Liver (tissue), 9 donors: ENCODE results near the gene TNNI3. TPM values are rescaled to one million over a fixed set of nuclear protein-coding genes. Genes with fewer than 3 reads are reported as not detected.

Experiments
- DNase-seq: peaks from one replicate; pipeline ENCODE4 v3.0.0-alpha.2; 2017; ENCODE audit warnings: low spot score
- H3K27ac ChIP-seq, 2 donors: one replicate each; pipeline ENCODE4 v1.7.0; 2013; ENCODE audit warnings: inconsistent platforms in 2 of 2, low read length in 2 of 2, control low read depth in 1 of 2, low read depth in 1 of 2, mild to moderate bottlenecking in 1 of 2
- H3K27me3 ChIP-seq, 4 donors: one replicate each; pipeline versions ENCODE4 v1.6.1 to v1.7.0; 2013; ENCODE audit warnings: low read length in 3 of 4, inconsistent platforms in 1 of 4, mild to moderate bottlenecking in 1 of 4, moderate library complexity in 1 of 4; ENCODE audit not compliant: control insufficient read depth in 4 of 4, insufficient read depth in 4 of 4
- H3K36me3 ChIP-seq, 4 donors: one replicate each; pipeline versions ENCODE4 v1.6.1 to v1.7.0; 2013; ENCODE audit warnings: low read length in 3 of 4, mild to moderate bottlenecking in 3 of 4, low read depth in 1 of 4, moderate library complexity in 1 of 4; ENCODE audit not compliant: control insufficient read depth in 4 of 4, insufficient read depth in 3 of 4
- H3K4me1 ChIP-seq, 4 donors: one replicate each; pipeline versions ENCODE4 v1.6.1 to v1.7.0; 2013; ENCODE audit warnings: low read length in 3 of 4, mild to moderate bottlenecking in 3 of 4, moderate library complexity in 1 of 4; ENCODE audit not compliant: control insufficient read depth in 4 of 4, insufficient read depth in 4 of 4
- H3K4me3 ChIP-seq, 3 donors: one replicate each; pipeline versions ENCODE4 v1.6.1 to v1.7.0; 2013; ENCODE audit warnings: low read length in 3 of 3, control low read depth in 1 of 3, low read depth in 1 of 3, mild to moderate bottlenecking in 1 of 3
- H3K9ac ChIP-seq, 2 donors: one replicate each; pipeline ENCODE4 v1.7.0; 2013; ENCODE audit warnings: low read length in 2 of 2, mild to moderate bottlenecking in 2 of 2, moderate library complexity in 2 of 2, control low read depth in 1 of 2, low read depth in 1 of 2
- H3K9me3 ChIP-seq, 4 donors: one replicate each; pipeline versions ENCODE4 v1.6.1 to v1.7.0; 2013; ENCODE audit warnings: low read length in 3 of 4; ENCODE audit not compliant: control insufficient read depth in 4 of 4
- CTCF ChIP-seq: fragments of 150-350 bp; IDR thresholded peaks from 2 replicates; pipeline ENCODE4 v1.5.1; 2017; ENCODE audit warnings: improper control_type of control experiment, low read depth, low read length; ENCODE audit not compliant: missing input control
- EGR1 ChIP-seq, 2 donors: IDR thresholded peaks; 2 replicates each; pipeline ENCODE4 v1.6.1; 2016 to 2018; ENCODE audit warnings: antibody characterized with exemption in 2 of 2, low read depth in 2 of 2
- GABPA ChIP-seq, 2 donors: IDR thresholded peaks in 1 of 2; conservative IDR thresholded peaks in 1 of 2; 2 replicates each; pipeline ENCODE4 v1.6.1; 2016; ENCODE audit warnings: antibody characterized with exemption in 2 of 2, mild to moderate bottlenecking in 1 of 2, moderate library complexity in 1 of 2
- HNF4G ChIP-seq: IDR thresholded peaks from 2 replicates; pipeline ENCODE4 v1.6.1; 2016; ENCODE audit warnings: antibody characterized with exemption
- JUND ChIP-seq, 2 donors: IDR thresholded peaks; 2 replicates each; pipeline ENCODE4 v1.6.1; 2016; ENCODE audit warnings: antibody characterized with exemption in 2 of 2
- MAX ChIP-seq: IDR thresholded peaks from 2 replicates; pipeline ENCODE4 v1.6.1; 2016; ENCODE audit warnings: antibody characterized with exemption
- NR2F2 ChIP-seq: IDR thresholded peaks from 2 replicates; pipeline ENCODE4 v1.6.1; 2016; ENCODE audit warnings: antibody characterized with exemption
- RAD21 ChIP-seq, 2 donors: IDR thresholded peaks; 2 replicates each; pipeline ENCODE4 v1.6.1; 2016; ENCODE audit warnings: antibody characterized with exemption in 2 of 2, mild to moderate bottlenecking in 2 of 2
- REST ChIP-seq: IDR thresholded peaks from 2 replicates; pipeline ENCODE4 v1.6.1; 2016; ENCODE audit warnings: antibody characterized with exemption, mild to moderate bottlenecking
- RXRA ChIP-seq, 2 donors: IDR thresholded peaks; 2 replicates each; pipeline ENCODE4 v1.6.1; 2017 to 2018; ENCODE audit warnings: antibody characterized with exemption in 2 of 2, mild to moderate bottlenecking in 1 of 2
- SP1 ChIP-seq: IDR thresholded peaks from 2 replicates; pipeline ENCODE4 v1.6.1; 2018; ENCODE audit warnings: antibody characterized with exemption, mild to moderate bottlenecking
- TAF1 ChIP-seq: conservative IDR thresholded peaks from 2 replicates; pipeline ENCODE4 v1.6.1; 2016; ENCODE audit warnings: antibody characterized with exemption, mild to moderate bottlenecking
- YY1 ChIP-seq: IDR thresholded peaks from 2 replicates; pipeline ENCODE4 v1.6.1; 2016; ENCODE audit warnings: antibody characterized with exemption, mild to moderate bottlenecking
- ZBTB33 ChIP-seq: IDR thresholded peaks from 2 replicates; pipeline ENCODE4 v1.6.1; 2016; ENCODE audit warnings: antibody characterized with exemption
- WGBS: extraction: QIAGEN DNeasy Blood & Tissue Kit; methylation state at CpG from one replicate; pipeline ENCODE4 v1.1.7; 2013; 5-methylcytosine and 5-hydroxymethylcytosine counted together
- polyA plus RNA-seq, 2 donors: library from polyadenylated mRNA; stranded (reverse) in 1 of 2; unstranded in 1 of 2; fragments of 200-250 nt in 1 of 2; fragments of >200 nt in 1 of 2; fragmentation: Nextera tagmentation in 1 of 2; extraction: Ambion mirVana in 1 of 2; gene quantifications; one replicate each; pipeline versions ENCODE4 v1.2.1 to v1.2.3, GENCODE V29; 2013 to 2015
- total RNA-seq, 2 donors: library from RNA; depleted of rRNA; stranded (reverse); fragments of >200 nt; gene quantifications; one replicate each; pipeline ENCODE4 v1.2.3, GENCODE V29; 2014
- donor health status: healthy.
- donor health status: healthy.
- donor health status: healthy.
- donor health status: healthy.
- donor health status: healthy.

The TNNI3 gene
- total and polyA plus RNA-seq, 4 donors, result not detected

GRCh38 chr19:55188625-55189024 is 31.1 kb upstream of the TNNI3 start:
- 74% methylated on average over 8 of the region's 8 CpGs for WGBS
- H3K36me3 ChIP-seq, result peaks cover 0 to 5% (median 0%) of the 10 kb centered on the region in 4 donors
- peaks cover 0 to 2% (median 0%) of the 10 kb centered on the region in 4 donors for H3K27me3 ChIP-seq
- TF ChIP-seq TAF1 (no peak), JUND (IDR thresholded peaks at IDR 0.05) (no peak), GABPA (IDR thresholded peaks at IDR 0.05 in 1 of 2, conservative IDR thresholded peaks at IDR 0.05 in 1 of 2) (no peak), REST (no peak), SP1 (no peak), CTCF (no peak), YY1 (no peak), HNF4G (no peak), RAD21 (IDR thresholded peaks at IDR 0.05) (no peak), RXRA (IDR thresholded peaks at IDR 0.05) (no peak), MAX (no peak), ZBTB33 (no peak), NR2F2 (no peak), EGR1 (IDR thresholded peaks at IDR 0.05; ENCODE audit: low read depth in 2 of 2) (no peak)
- H3K9me3 ChIP-seq, result no peaks in the 10 kb centered on the region
- H3K27ac ChIP-seq, result no peak overlapping the region
- H3K4me3 ChIP-seq, result no peak overlapping the region
- no peak for DNase-seq
- H3K4me1 ChIP-seq, result no peaks in the 10 kb centered on the region
- H3K9ac ChIP-seq, result no peak overlapping the region

- H3K36me3 ChIP-seq, result peaks cover 0 to 7% (median 0%) of the 10 kb centered on the region in 4 donors
Observed at GRCh38 chr19:55186080-55186479, 28.5 kb upstream of the TNNI3 start.

More at GRCh38 chr19:55186080-55186479, 28.5 kb upstream of the TNNI3 start:
- TF ChIP-seq TAF1 (no peak), CTCF (no peak), GABPA (IDR thresholded peaks at IDR 0.05 in 1 of 2, conservative IDR thresholded peaks at IDR 0.05 in 1 of 2) (no peak), SP1 (no peak), RAD21 (IDR thresholded peaks at IDR 0.05) (no peak), REST (no peak), ZBTB33 (no peak), JUND (IDR thresholded peaks at IDR 0.05) (no peak)
- Histone ChIP-seq H3K27ac (no peak overlapping the region), H3K9ac (no peak overlapping the region), H3K4me1 (no peaks in the 10 kb centered on the region), H3K9me3 (no peaks in the 10 kb centered on the region), H3K4me3 (no peak overlapping the region), H3K27me3 (peaks cover 0 to 2% (median 0%) of the 10 kb centered on the region in 4 donors)
- DNase-seq, result no peak
- 97% methylated on average over 12 of the region's 12 CpGs for WGBS
